ENCODE measurements around the gene CRTAC1.
"Not testable (repeated sequence)": the region's sequence is repeated elsewhere in the genome, so short reads cannot be mapped to it uniquely, and the experiment has no call there.

Gene CRTAC1

GRCh38 chr10:97842656-97843280 lies 187.7 kb downstream of the CRTAC1 start:
- DNase-seq (ENCODE audit: low spot score), result no peak

- not testable (repeated sequence) for DNase-seq (ENCODE audit: low spot score)
Observed at GRCh38 chr10:97842114-97842513, 188.3 kb downstream of the CRTAC1 start.

GRCh38 chr10:97841166-97841565 lies 189.3 kb downstream of the CRTAC1 start:
- DNase-seq (ENCODE audit: low spot score), result not testable (repeated sequence)

- no peak for DNase-seq (ENCODE audit: low spot score)
Observed at GRCh38 chr10:97838091-97838490, 192.3 kb downstream of the CRTAC1 start.

- DNase-seq (ENCODE audit: low spot score), result no peak
Observed at GRCh38 chr10:97836446-97836845, 194.0 kb downstream of the CRTAC1 start.

GRCh38 chr10:97831259-97831658 lies 199.2 kb downstream of the CRTAC1 start:
- DNase-seq (ENCODE audit: low spot score), result no peak

- no peak for DNase-seq (ENCODE audit: low spot score)
Observed at GRCh38 chr10:97830064-97830463, 200.4 kb downstream of the CRTAC1 start.

- no peak for DNase-seq (ENCODE audit: low spot score)
Observed at GRCh38 chr10:97828721-97829120, 201.7 kb downstream of the CRTAC1 start.

- no peak for DNase-seq (ENCODE audit: low spot score)
Observed at GRCh38 chr10:97827702-97828291, 202.6 kb downstream of the CRTAC1 start.

- no peak for DNase-seq (ENCODE audit: low spot score)
Observed at GRCh38 chr10:97826892-97827291, 203.5 kb downstream of the CRTAC1 start.

GRCh38 chr10:97825020-97825760 lies 205.2 kb downstream of the CRTAC1 start:
- no peak for DNase-seq (ENCODE audit: low spot score)

GRCh38 chr10:97823734-97824133 lies 206.7 kb downstream of the CRTAC1 start:
- no peak for DNase-seq (ENCODE audit: low spot score)

- no peak for DNase-seq (ENCODE audit: low spot score)
Observed at GRCh38 chr10:97822261-97822687, 208.1 kb downstream of the CRTAC1 start.

- DNase-seq (ENCODE audit: low spot score), result no peak
Observed at GRCh38 chr10:97821308-97822038, 208.9 kb downstream of the CRTAC1 start.

GRCh38 chr10:97820096-97820704 lies 210.2 kb downstream of the CRTAC1 start:
- no peak for DNase-seq (ENCODE audit: low spot score)

- no peak for DNase-seq (ENCODE audit: low spot score)
Observed at GRCh38 chr10:97818572-97818971, 211.8 kb downstream of the CRTAC1 start.

GRCh38 chr10:97816609-97817008 lies 213.8 kb downstream of the CRTAC1 start:
- no peak for DNase-seq (ENCODE audit: low spot score)
